ENCODE data around the gene DRD4. TPM values are rescaled to one million over a fixed set of nuclear protein-coding genes. Genes with fewer than 3 reads are reported as not detected.
A peak's percentile ranks its signal among the peaks of the same experiment; 100 is the strongest.

DRD4 gene
- total RNA-seq, 3 donors from 2014 or later, result 1.2 to 2.4 (median 1.8) TPM

DNA sequence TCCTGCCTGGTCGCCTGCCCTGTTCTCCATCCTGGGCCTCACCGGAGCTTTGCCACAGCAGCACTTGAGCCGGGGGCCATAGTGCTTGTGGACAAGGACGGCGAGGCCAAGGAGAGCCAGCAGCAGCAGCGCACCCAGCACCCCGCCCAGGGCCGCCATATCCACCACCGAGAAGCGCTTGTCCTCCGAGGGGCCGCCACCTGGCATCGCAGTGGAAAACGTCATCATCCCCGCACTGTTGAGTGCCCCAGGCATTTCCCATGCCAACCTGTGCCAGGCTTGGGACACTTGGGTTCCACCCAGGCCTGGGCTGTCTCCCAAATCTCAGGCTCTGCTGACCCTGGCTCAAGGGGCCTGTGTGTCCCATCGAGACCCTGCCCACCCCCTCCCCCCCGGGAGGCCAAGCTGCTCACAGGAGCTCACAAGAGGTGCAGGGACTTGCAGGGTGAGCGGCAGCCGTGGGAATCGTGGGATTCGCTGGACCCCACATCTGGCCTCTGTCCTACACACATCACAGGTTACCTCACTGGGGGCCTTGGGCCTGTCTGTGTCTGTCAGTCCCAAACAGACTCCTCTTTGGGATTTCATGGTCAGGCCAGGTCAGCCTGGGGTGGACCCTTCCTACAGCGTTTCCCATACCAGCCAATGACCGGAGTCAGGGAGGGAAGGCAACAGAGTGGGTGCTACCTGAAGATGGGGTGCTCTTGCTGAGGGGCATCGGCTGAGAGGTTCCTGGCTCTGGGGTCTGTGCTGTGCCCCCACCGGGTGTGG is 19.0 kb upstream of the DRD4 start:
- no peak overlapping the region for H3K4me3 ChIP-seq
- H3K36me3 ChIP-seq (ENCODE audit: low read depth), result no peaks in the 10 kb centered on the region
- DNase-seq (peak in 2 of 3 donors; percentile 40 to 63), ATAC-seq (no peak)
- TF ChIP-seq, protein P1, sequence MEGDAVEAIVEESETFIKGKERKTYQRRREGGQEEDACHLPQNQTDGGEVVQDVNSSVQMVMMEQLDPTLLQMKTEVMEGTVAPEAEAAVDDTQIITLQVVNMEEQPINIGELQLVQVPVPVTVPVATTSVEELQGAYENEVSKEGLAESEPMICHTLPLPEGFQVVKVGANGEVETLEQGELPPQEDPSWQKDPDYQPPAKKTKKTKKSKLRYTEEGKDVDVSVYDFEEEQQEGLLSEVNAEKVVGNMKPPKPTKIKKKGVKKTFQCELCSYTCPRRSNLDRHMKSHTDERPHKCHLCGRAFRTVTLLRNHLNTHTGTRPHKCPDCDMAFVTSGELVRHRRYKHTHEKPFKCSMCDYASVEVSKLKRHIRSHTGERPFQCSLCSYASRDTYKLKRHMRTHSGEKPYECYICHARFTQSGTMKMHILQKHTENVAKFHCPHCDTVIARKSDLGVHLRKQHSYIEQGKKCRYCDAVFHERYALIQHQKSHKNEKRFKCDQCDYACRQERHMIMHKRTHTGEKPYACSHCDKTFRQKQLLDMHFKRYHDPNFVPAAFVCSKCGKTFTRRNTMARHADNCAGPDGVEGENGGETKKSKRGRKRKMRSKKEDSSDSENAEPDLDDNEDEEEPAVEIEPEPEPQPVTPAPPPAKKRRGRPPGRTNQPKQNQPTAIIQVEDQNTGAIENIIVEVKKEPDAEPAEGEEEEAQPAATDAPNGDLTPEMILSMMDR (IDR thresholded peaks at IDR 0.05), result no peak
- H3K9me3 ChIP-seq, result no peaks in the 10 kb centered on the region
- intact Hi-C loops (cut with DNase I, micrococcal nuclease), result no loop called here
- peaks cover 20% of the 10 kb centered on the region for H3K4me1 ChIP-seq (ENCODE audit: low read depth)

DNA sequence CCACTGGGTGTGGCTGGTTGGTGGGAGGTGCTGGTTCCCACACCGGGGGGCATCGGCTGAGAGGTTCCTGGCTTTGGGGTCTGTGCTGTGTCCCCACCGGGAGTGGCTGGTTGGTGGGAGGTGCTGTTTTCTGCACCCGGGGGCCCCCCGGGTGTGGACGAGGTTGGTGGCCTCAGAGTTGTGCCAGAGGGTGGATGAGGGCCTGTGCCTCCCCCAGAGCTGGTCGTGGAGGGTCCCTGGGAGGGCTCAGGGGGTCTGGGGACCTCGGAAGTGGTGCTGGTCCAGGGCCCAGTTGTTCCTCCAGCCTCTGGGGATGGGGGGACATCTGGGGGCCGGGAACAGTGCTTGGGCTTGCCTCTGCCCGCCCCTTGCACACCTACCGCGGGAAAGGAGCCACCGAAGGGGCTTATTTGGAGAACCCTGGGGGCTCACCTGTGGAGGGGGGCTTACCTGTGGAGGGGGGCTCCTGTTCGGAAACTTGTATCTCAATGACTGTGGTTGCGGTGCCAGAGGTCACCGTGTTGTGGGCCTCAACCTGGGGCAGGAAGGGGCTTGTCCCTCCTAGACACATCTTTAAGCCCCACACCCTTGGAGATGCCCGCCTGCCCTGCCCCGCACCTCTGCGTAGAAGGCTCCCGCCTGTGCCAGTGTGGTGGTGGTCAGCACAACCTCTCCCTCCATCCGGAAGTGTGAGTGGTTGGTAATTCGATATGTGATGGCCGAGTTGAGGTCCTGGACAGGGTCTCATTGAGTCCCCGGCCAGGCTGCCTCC is 18.0 kb upstream of the DRD4 start:
- H3K4me1 ChIP-seq (ENCODE audit: low read depth), result peaks cover 13% of the 10 kb centered on the region
- no peaks in the 10 kb centered on the region for H3K36me3 ChIP-seq (ENCODE audit: low read depth)
- intact Hi-C loops (cut with DNase I, micrococcal nuclease), result no loop called here
- H3K9me3 ChIP-seq, result no peaks in the 10 kb centered on the region
- TF ChIP-seq, protein P1 (IDR thresholded peaks at IDR 0.05), result no peak
- DNase-seq, result peak in 2 of 3 donors; percentile 30 to 49
- no peak for ATAC-seq
- H3K4me3 ChIP-seq, result no peak overlapping the region

DNA sequence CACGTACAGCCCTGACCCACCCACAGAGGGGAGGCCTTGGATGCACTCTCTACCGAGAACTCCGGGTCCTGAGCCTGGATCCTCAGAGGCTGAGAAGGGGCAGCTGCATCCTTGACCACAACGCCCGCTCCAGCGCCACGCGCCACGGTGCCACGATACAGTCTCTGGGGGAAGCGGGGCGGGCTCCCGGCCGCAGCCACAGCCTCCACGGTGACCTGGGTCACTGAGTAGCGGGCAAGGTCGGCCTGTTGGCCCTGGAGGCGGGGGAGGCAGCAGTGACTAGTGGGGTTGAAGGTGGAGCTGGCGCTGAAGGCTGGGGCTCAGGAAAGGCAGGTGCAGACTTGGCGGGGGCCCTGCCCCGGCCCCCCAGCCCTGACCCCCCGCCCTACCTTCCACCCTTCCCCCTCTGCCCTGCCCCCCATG is 17.4 kb upstream of the DRD4 start:
- intact Hi-C loops (cut with DNase I, micrococcal nuclease), result no loop called here
- DNase-seq, result peak in 2 of 3 donors; percentile 34 to 57

DNA sequence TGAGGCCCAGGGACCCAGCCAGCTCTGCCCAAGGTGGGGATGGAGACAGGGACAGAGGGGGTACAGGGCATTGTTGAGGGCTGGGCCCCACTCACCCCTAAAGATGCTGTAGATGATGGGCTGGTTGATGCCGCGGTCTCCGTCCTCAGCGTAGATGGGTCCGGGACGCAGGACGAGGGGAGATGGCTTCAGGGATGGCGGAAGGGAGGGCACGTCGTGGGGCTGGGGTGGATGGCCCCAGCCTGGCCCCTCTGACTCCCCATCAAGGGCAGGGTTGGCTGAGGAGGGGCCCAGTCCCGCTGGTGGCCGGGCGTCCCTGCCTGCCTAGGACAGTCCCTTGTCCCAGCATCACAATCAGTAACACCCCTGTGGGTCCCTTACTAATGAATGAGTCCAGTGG is 16.9 kb upstream of the DRD4 start:
- Histone ChIP-seq H3K4me1 (ENCODE audit: low read depth) (peaks cover 1% of the 10 kb centered on the region), H3K9me3 (no peaks in the 10 kb centered on the region), H3K36me3 (ENCODE audit: low read depth) (no peaks in the 10 kb centered on the region), H3K4me3 (no peak overlapping the region)
- ATAC-seq (no peak), DNase-seq (peak in 1 of 3 donors; percentile 31)
- TF ChIP-seq, protein P1 (IDR thresholded peaks at IDR 0.05), result no peak
- intact Hi-C loops (cut with DNase I, micrococcal nuclease), result no loop called here

More for the DNA sequence above, 17.4 kb upstream of the DRD4 start:
- no peak overlapping the region for H3K4me3 ChIP-seq
- TF ChIP-seq, protein P1 (IDR thresholded peaks at IDR 0.05), result no peak
- H3K4me1 ChIP-seq (ENCODE audit: low read depth), result peaks cover 7% of the 10 kb centered on the region
- no peaks in the 10 kb centered on the region for H3K36me3 ChIP-seq (ENCODE audit: low read depth)
- ATAC-seq, result no peak
- no peaks in the 10 kb centered on the region for H3K9me3 ChIP-seq

DNA sequence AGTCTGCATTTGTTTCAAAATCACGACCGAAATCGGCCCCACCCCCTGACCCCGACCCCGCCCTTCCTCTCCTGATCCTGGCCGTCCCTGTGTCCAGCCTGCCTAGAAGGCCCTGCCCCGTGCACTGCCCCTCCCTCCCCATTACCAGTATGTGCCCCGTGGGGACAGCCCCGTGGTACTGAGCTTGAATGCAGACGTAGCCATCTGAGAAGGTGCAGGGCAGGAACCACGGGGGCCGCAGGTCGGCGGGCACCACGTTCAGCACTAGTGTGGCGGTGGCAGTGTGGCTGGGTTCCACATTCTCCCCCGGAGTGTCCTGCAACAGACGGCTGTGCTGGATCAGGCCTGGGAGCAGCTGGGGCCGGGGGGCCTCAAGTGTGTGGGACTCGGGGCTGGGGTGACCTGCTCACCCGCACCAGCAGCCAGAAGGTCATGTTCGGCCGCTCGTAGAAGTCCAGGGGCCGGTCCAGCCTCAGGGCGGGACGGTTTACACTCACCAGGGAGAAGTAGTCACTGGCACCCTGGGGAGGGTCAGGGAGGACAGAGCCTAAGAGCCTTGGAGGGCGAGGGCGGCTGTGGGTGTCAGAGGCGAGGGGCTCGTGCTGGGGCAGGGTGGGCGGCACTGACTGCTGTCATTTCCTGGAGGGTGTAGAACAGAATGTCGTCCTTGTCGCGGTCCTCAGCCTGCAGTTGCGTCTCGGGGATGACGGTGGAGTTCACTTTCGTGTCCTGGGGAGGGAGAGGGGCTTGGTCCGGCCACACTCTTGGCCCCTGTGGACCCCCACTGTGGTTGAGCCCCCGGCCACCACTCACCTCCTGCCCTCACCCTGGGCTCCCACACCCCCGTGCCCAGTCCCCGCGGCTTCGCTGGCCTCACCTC is 15.9 kb upstream of the DRD4 start:
- H3K4me1 ChIP-seq (ENCODE audit: low read depth), result peaks cover 9% of the 10 kb centered on the region
- TF ChIP-seq, protein P1 (IDR thresholded peaks at IDR 0.05), result no peak
- H3K36me3 ChIP-seq (ENCODE audit: low read depth), result no peaks in the 10 kb centered on the region
- no peak overlapping the region for H3K4me3 ChIP-seq
- DNase-seq (peak in 2 of 3 donors; percentile 39 to 53), ATAC-seq (no peak)
- no peaks in the 10 kb centered on the region for H3K9me3 ChIP-seq
- intact Hi-C loops (cut with DNase I, micrococcal nuclease), result no loop called here
